ENCODE data around the gene UPF1.

DNA sequence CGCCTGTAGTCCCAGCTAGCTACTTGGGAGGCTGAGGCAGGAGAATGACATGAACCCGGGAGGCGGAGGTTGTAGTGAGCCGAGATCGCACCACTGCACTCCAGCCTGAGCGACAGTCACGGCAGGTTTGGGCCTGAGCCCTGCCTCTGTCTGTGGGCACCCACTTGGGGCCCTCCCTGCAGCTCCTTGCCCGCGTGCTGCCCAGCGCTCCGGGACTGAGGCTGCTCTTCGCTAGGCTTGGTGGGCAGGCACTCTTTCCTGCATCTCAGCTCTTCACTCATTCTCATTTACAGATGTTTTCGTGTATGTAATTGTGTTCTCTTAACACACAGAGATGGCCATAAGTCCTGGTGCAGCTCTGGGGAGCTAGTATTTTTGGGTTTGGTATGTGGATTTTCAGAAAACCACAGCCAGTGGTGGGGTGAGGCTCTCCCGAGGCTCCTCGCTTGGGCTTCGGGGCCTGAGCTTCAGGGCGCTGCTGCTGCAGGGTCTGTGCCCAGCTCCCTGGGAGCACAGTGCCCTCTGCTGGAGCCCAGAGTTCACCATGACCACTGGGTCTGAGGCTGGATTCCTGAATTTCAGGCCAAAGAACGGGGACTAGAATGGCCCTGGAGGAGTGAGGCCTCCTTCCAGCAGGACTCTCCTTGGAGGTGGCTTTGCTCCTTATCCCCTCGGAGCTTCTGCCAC, 15.2 kb downstream of the UPF1 start:
- no peak for TF ChIP-seq EP300 (IDR thresholded peaks at IDR 0.05)
- no peak for TF ChIP-seq POLR2A (IDR thresholded peaks at IDR 0.05)
- TF ChIP-seq, protein P1, sequence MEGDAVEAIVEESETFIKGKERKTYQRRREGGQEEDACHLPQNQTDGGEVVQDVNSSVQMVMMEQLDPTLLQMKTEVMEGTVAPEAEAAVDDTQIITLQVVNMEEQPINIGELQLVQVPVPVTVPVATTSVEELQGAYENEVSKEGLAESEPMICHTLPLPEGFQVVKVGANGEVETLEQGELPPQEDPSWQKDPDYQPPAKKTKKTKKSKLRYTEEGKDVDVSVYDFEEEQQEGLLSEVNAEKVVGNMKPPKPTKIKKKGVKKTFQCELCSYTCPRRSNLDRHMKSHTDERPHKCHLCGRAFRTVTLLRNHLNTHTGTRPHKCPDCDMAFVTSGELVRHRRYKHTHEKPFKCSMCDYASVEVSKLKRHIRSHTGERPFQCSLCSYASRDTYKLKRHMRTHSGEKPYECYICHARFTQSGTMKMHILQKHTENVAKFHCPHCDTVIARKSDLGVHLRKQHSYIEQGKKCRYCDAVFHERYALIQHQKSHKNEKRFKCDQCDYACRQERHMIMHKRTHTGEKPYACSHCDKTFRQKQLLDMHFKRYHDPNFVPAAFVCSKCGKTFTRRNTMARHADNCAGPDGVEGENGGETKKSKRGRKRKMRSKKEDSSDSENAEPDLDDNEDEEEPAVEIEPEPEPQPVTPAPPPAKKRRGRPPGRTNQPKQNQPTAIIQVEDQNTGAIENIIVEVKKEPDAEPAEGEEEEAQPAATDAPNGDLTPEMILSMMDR (IDR thresholded peaks at IDR 0.05) = peak; percentile 65 to 86 (median 79)

Measured in upper lobe of left lung (tissue), 4 donors.